ENCODE measurements around the gene SS18L1.

DNA sequence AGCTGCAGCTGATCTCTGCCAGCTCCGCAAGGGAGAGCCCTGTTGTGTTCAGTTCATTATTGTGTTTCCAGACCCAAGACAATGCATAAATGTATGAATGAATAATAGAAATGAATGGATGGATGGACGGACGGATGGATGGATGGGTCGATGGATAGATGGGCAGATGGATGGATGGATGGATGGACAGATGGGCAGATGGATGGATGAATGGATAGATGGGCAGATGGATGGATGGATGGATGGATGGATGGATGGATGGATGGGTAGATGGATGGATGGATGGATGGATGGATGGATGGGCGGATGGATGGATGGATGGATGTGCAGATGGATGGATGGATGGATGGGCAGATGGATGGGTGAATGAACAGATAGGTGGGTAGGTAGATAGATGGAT, 38.0 kb upstream of the SS18L1 start:
- TF ChIP-seq, protein P1, sequence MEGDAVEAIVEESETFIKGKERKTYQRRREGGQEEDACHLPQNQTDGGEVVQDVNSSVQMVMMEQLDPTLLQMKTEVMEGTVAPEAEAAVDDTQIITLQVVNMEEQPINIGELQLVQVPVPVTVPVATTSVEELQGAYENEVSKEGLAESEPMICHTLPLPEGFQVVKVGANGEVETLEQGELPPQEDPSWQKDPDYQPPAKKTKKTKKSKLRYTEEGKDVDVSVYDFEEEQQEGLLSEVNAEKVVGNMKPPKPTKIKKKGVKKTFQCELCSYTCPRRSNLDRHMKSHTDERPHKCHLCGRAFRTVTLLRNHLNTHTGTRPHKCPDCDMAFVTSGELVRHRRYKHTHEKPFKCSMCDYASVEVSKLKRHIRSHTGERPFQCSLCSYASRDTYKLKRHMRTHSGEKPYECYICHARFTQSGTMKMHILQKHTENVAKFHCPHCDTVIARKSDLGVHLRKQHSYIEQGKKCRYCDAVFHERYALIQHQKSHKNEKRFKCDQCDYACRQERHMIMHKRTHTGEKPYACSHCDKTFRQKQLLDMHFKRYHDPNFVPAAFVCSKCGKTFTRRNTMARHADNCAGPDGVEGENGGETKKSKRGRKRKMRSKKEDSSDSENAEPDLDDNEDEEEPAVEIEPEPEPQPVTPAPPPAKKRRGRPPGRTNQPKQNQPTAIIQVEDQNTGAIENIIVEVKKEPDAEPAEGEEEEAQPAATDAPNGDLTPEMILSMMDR (IDR thresholded peaks at IDR 0.05; ENCODE audit: insufficient read depth, low read length, poor library complexity, severe bottlenecking): no peak
- no peak for TF ChIP-seq EZH2phosphoT487 (conservative IDR thresholded peaks at IDR 0.05; ENCODE audit: low read length)

Measured in SU-DHL-6 (cell line).